BJ (cell line): ENCODE measurements around the gene SHB. TPM values are rescaled to one million over a fixed set of nuclear protein-coding genes. Genes with fewer than 3 reads are reported as not detected.

Source experiments
- polyA plus RNA-seq: library from polyadenylated mRNA; depleted of rRNA; stranded (reverse); fragments of >200 nt; gene quantifications from 2 replicates; pipeline ENCODE4 v1.2.3, GENCODE V29; 2011; rRNA removed
- small RNA-seq: library from RNA; depleted of rRNA; stranded (forward); fragments of <200 nt; gene quantifications from one replicate; pipeline ENCODE3, GENCODE V24; 2012; ENCODE audit warnings: low replicate concordance, low read depth; ENCODE audit not compliant: insufficient read length

SHB gene
- polyA plus RNA-seq, 1 experiment, result 18.6 TPM

Small RNA genes lying within 50 kb of the gene (small RNA-seq; reads per million reads assigned to genes)
- not detected for gene RNU7-124P

Other genes starting within 250 kb of the SHB start
- 15.6 and 24.4 TPM in 2 replicates for gene SLC25A51, start 165.1 kb downstream of the SHB start, polyA plus RNA-seq